PFSK-1 (cell line): ENCODE measurements around the gene MSANTD7.

ENCODE experiments used
- FOXP2 ChIP-seq: optimal IDR thresholded peaks from 2 replicates; pipeline ENCODE3; 2011; ENCODE audit warnings: borderline replicate concordance, control low read depth, inconsistent platforms; ENCODE audit not compliant: insufficient read depth; ENCODE audit errors: extremely low read length, extremely low read depth
- POLR2AphosphoS5 ChIP-seq: IDR thresholded peaks from 2 replicates; pipeline ENCODE4 v1.6.1; 2012; ENCODE audit warnings: low read depth, mild to moderate bottlenecking, control low read depth, low read length, moderate library complexity
- REST ChIP-seq, 2 experiments: IDR thresholded peaks; 2 replicates each; pipeline versions ENCODE4 v1.6.1 to v1.8.0; 2011 to 2012; ENCODE audit warnings: low read depth in 2 of 2, low read length in 2 of 2, control low read depth in 1 of 2, inconsistent platforms in 1 of 2, mild to moderate bottlenecking in 1 of 2, moderate library complexity in 1 of 2; ENCODE audit not compliant: insufficient read depth in 1 of 2
- SIN3A ChIP-seq: IDR thresholded peaks from 2 replicates; pipeline ENCODE4 v1.6.1; 2012; ENCODE audit warnings: mild to moderate bottlenecking, low read length, moderate library complexity, borderline replicate concordance; ENCODE audit not compliant: insufficient read depth
- TAF1 ChIP-seq: IDR thresholded peaks from 2 replicates; pipeline ENCODE4 v1.6.1; 2012; ENCODE audit warnings: low read length, control low read depth, borderline replicate concordance; ENCODE audit not compliant: insufficient read depth

MSANTD7 gene

GRCh38 chr10:14803827-14804226 lies 34.3 kb upstream of the MSANTD7 start:
- TF ChIP-seq POLR2AphosphoS5 (no peak), FOXP2 (no peak), SIN3A (no peak), REST (IDR thresholded peaks at IDR 0.05; ENCODE audit: insufficient read depth in 1 of 2, low read depth in 2 of 2, low read length in 2 of 2) (no peak), TAF1 (no peak)

GRCh38 chr10:14806318-14806717 lies 31.8 kb upstream of the MSANTD7 start:
- TF ChIP-seq TAF1 (no peak), FOXP2 (no peak), POLR2AphosphoS5 (no peak), REST (IDR thresholded peaks at IDR 0.05; ENCODE audit: insufficient read depth in 1 of 2, low read depth in 2 of 2, low read length in 2 of 2) (no peak), SIN3A (no peak)

- TF ChIP-seq FOXP2 (no peak), TAF1 (no peak), SIN3A (no peak), REST (IDR thresholded peaks at IDR 0.05; ENCODE audit: insufficient read depth in 1 of 2, low read depth in 2 of 2, low read length in 2 of 2) (no peak), POLR2AphosphoS5 (no peak)
Observed at GRCh38 chr10:14810969-14811953, 26.8 kb upstream of the MSANTD7 start.

GRCh38 chr10:14812271-14812670 lies 25.8 kb upstream of the MSANTD7 start:
- TF ChIP-seq TAF1, result no peak
- TF ChIP-seq FOXP2, result no peak
- TF ChIP-seq REST (IDR thresholded peaks at IDR 0.05; ENCODE audit: insufficient read depth in 1 of 2, low read depth in 2 of 2, low read length in 2 of 2), result no peak
- TF ChIP-seq POLR2AphosphoS5, result no peak
- no peak for TF ChIP-seq SIN3A

- no peak for TF ChIP-seq POLR2AphosphoS5
- no peak for TF ChIP-seq SIN3A
- no peak for TF ChIP-seq REST (IDR thresholded peaks at IDR 0.05; ENCODE audit: insufficient read depth in 1 of 2, low read depth in 2 of 2, low read length in 2 of 2)
- TF ChIP-seq FOXP2, result no peak
- TF ChIP-seq TAF1, result no peak
Observed at GRCh38 chr10:14815681-14816080, 22.4 kb upstream of the MSANTD7 start.
